HL-60/S4 treated with retinoic acid at 250 ng/mL for 4 days and 3 days (cell line): ENCODE data around the gene RTCA.
"Not testable (repeated sequence)": the region's sequence is repeated elsewhere in the genome, so short reads cannot be mapped to it uniquely, and the experiment has no call there.

Source experiments
- in situ Hi-C: fragments of 300-500 bp; cut with MboI; formaldehyde crosslinking; loops from 2 replicates; pipeline ENCODE4 v1.7.0; 2022; ENCODE audit warnings: low sequenced_read_pairs

Gene RTCA

DNA sequence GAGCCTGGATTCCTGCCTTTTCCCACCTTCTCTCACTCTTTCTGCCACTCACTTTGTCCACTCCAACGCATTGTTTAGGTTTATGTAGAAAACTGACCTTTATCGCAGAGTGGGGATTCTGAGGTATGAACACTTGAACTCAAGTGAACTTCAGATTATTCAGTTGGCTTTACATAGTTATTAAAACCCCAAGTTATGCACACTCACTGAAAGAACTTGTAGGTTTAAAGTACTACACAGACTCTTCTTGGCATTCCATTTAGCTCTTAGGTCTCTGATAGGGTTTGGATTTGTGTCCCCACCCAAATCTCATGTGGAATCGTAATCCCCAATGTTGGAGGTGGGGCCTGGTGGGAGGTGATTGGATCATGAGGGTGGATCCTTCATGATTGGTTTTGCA is 39.9 kb downstream of the RTCA start:
- in situ Hi-C loops, result no loop called here

DNA sequence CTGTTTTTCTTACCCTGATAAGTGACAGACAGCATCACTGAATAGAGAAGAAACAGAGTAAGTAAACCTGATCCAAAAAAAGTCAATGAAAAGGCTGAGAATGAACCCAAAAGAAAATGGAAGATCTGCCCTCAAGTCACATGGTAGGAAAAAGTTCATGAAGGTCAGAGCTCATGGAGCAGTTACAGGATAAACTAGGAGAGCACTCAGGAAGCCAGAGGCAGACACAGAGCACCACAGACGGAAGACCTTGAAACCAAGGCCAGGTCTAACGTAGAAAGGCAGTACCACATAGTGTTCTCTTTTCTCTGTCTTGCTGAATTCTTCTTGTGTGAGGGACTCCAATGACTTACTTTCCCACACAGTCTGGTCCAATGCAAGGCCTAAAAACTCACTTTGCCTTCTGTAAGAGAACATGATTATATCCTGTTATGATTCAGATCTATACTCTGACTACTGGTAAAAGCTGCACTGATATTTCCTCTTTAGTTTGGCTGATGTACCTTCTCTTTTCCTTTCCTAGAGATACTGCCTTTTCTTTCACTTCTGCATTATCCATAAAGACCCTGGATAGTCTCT is 40.8 kb downstream of the RTCA start:
- in situ Hi-C loops, result no loop called here

DNA sequence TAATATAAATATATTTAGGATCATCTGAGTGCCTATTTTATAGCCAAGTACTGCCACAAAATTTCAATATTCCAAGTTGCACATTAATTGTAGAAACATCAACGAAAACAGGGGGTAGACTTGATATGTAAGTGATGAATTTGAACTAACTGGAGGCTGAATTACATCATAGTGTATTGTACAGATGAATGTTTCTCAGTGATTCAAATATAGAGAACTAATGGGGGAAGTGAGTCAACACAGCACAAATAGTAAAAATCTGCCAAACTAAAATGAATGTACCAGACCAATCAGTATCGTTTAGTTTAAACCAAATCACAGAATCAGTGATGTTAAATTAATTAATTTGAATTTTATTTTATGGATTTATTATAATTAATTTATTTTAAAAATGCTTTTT is 42.8 kb downstream of the RTCA start:
- in situ Hi-C loops, result no loop called here

DNA sequence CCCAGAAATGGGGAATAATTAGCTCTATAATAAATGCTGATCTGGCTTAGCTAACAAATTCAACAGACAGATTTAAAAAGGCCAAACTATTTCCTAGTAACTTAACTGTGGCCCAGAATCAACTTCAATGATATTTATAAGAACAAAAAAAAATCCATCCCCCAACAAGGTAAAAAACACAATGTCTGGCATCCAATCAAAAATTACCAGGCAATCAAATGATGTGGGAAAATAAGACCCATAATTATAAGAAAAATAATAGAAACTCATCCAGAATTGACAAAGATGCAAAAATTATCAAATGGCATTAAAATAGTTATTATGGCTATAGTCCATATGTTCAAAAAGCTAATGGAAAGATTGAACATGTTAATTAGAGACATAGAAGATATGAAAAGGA is 43.8 kb downstream of the RTCA start:
- in situ Hi-C loops, result no loop called here

DNA sequence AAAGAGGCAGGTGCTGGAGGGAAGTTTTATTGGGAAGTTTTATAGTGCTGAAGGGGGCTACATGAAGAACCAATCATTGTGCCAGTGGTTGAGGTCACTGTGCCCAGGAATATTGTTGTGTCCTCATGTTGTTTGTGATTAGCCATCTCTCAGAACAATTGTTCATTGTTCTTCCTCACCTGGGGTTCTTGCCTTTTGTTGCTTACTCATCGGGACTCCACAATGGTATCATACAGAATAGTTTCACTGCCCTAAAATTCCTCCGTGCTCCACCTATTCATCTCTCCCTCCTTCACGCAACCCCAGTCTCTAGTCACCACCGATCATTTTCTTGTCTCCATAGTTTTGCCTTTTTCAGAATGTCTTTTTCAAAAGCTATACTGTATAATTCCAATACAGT is 47.4 kb downstream of the RTCA start:
- in situ Hi-C loops, result no loop called here

DNA sequence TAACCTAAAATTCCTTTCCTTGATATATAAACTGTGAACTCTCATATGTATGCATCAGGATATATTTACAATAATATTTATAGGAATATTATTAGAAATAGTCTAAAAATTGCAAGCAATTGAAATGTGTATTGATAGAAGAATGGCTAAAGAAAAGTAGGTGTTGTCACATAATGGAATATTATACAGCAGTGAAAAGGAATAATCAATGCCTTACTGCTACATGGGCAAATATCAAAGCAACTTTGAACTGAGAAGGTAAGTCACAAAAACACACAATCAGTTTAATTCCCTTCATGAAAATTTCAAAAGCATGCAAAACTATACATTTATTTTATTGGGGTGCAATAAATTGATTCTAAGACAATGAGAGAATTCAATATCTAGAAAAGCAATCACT is 50.6 kb downstream of the RTCA start:
- in situ Hi-C loops, result no loop called here

DNA sequence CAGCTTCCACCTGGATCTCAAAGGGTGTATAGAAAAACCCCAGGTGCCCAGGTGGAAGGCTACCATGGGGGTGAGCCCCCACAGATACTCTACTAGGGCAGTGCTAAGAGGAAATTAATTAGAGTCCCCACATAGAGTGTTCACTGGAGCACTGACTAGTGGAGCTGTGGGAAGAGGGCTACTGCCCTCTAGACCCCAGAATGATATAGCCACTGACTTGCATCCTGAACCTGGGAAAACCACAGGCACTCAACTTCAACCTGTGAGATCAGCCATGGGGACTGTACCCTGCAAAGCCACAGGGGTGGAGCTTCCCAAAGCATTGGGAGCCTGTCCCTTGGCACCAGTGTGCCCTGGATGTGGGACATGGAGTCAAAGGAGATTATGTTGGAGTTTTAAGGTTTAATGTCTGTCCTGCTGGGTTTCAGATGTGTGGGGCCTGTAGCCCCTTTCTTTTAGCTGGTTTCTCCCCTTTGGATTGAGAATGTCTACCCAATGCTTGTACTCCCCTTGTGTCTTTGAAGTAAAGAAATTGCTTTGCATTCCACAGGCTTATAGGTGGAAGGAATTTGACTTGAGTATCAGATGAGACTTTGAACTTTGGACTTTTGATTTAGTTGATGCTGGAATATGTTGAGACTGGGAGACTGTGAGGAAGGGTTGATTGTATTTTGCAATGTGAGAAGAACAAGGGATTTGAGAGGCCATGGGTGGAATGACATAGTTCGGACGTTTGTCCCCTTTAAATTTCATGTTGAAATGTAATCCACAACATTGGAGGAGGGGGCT is 54.5 kb downstream of the RTCA start:
- in situ Hi-C loops, result no loop called here

DNA sequence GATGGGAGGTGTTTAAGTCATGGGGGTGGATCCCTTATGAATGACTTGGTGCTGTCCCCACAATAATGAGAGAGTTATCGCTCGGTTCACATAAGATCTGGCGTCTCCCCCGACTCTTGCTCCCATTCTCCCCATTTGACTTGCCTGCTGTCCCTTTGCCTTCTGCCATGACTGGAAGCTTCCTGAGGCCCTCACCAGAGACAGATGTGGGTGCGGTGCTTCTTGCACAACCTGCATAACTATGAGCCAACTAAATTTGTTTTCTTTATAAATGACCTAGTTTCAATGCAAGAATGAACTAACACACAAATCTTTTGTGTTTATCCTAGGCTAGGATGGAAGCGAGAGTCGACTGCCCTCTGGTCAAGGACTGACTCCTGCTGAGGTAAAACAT is 55.1 kb downstream of the RTCA start:
- in situ Hi-C loops, result no loop called here

DNA sequence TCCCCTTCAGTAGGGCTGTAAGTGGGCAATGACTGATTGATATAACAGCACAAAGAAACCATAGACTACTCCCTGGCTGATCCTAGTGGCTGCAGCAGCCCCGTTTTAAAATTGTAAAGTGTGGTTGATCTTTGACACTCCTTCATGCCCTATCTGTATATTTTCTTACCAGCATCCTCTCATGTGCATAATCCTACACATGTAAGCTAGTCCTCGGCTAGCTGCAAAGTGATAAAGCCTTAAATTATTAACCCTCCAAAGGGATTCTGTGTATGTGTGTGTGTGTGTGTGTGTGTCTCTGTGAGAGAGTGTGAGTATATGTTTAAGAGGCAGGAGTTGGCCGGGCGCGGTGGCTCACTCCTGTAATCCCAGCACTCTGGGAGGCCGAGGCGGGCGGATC is 55.5 kb downstream of the RTCA start:
- in situ Hi-C loops, result no loop called here

DNA sequence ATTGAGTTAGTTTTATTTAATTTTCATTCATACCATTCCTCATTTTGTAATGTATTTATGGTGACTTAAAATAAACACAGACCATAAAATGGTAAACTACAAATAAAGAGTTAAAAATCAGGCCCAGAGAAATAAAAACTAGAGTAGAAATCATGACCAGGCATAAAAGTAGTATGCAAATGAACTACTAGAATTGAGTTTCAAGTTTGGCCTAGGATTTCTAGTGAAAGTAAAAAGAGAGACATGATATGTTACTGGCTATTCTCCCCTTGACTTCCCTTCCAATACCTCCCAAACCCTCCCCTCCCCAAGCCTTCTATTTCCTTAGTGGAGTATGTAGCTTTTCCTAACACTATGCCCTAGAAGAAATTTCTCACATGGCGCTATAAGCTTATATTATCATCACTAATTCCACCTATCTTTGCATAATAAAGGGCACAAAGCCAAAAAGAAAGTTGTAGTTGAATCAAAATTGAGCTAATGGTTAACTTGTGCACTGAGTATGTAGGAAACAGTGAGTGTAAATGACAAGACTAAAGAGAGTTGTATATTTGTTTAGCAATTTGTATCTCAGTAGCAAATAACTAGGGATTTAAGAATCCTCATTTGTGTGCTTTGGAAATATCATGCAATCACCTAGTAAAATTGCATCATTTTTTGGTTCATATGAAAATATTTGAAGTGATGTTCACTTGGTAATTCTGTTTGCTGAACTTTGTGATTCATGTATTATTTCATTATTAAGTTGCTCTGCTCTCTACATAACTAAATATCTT is 56.6 kb downstream of the RTCA start:
- in situ Hi-C loops, result no loop called here

DNA sequence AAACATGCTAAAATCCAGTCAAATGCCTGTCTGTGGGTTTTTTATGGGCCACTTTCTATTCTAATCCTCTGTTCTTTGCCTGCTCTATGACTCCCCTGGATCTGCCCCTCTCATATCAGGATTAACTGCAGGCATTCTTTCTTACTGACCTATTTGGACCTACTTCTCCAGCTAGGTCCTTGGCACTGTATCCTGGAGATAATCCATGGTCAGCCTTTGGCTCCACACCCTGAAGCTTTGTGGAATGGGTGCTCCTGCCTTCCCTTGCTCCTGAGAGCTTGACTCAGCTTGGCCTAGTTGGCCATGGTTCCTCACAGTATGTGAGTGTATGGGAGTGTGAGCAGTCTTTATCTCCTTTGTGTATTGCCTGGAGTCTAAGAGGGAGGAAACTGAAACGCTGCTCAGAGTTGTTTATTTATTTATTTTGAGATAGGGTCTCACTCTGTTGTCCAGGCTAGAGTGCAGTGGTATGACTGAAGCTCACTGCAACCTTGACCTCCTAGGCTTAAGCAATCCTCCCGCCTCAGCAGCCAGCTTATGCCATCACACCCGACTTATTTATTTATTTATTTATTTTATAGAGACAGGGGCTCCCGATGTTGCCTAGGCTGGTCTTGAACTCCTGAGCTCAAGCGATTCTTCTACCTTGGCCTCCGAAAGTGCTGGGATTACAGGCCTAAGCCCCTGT is 57.5 kb downstream of the RTCA start:
- in situ Hi-C loops, result no loop called here

DNA sequence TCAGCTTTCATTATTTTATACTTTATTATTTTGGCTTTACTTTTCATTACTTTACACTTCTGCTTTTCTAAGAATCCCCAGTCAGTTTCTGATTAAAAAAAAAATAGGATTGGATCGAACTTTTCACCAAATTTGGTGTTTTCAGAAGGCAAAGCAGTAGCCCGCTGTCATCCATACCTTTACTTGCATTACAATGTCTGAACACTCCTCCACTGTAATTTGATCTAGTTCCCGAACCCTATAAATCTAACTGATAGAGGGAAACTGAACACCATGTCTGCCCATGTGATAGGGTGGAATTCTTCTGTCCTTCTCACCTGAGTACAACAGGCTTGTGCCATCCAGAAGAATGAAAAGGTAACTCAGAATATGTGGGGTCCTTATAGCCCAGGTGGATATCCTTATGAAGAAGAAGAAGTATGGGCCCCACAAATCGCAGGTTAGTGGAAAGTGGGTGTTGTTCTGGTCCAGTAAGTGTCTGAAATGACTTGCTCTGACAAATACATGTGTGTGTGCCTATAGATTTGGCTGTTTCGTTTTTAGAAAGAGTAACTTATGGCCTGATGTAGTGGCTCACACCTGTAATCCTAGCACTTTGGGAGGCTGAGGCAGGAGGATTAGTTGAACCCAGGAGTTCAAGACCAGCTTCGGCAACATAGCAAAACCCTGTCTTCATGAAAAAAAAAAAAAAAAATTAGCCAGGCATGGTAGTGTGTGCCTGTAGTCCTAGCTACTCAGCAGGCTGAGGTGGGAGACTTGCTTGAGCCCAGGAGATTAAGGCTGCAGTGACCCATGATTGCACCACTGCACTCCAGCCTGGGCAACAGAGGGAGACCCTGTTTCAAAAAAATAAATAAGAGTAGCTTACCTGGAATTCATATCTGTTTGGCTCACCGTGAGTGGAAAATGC is 59.7 kb downstream of the RTCA start:
- in situ Hi-C loops, result no loop called here

DNA sequence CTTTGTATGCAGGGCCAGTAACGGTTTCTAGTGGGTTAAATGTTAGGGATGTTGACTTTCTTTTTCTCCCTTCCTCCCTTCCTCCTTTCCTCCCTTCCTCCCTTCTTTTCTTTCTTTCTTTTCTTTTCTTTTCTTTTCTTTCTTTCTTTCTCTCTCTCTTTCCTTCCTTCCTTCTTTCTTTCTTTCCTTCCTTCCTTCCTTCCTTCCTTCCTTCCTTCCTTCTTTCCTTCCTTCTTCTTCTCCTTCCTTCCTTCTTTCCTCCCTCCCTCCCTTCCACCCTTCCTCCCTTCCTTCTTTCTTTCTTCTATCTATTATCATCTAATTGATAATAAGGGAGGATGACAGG is 60.3 kb downstream of the RTCA start:
- in situ Hi-C loops, result not testable (repeated sequence)

DNA sequence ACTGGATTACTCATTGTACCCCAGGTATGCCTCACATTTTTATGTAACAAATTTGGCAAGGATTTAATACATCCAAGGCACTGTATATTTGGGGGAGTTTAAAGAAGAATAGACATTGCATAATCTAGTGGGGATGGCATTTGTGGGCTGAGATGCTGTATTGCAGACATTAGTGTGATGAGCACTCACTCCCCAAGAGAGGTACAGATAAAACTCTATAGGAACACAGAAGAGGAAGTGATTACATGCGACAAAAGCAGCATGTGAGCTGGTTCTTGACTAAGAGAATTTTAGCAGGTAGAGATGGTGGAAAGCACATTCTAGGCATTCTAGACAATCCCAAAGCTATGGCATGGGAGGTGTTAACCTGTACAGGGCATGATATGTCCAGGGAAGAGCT is 62.1 kb downstream of the RTCA start:
- in situ Hi-C loops, result no loop called here

DNA sequence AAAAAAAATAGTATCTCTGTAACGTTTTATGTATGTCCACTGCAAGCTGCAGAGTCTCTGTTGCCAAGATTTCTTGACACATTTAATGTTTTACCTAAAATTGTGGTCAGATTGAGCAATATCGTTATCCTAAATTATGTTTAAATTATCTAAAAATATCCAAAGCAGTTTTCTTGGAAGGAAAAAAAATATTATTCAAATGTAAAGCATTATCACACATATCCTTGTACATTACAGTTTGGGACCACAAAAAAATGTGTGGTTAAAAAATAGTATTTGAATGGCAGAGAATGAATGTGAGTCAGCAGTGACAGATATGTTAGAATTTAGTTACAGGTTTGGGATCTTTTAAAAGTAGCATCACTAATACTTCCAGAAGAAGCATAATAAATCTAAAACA is 65.1 kb downstream of the RTCA start:
- in situ Hi-C loops, result not testable (repeated sequence)

DNA sequence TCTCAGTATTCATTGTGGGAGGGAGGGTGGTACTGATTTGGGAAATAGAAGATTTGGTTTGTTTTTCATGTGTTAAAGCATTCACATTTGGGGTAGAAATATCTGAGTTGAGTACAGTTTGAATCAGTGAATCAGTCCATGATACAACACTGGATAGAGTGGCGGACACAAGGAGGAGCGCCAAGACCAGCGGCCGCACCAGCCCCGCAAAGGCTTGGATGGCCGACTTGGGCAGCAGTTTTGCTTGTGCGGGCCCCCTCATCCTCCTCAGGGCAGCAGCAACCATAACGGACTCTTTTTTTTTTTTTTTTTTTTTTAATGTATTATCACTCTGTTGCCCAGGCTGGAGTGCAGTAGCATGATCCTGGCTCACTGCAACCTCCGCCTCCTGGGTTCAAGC is 66.3 kb downstream of the RTCA start:
- in situ Hi-C loops, result no loop called here

DNA sequence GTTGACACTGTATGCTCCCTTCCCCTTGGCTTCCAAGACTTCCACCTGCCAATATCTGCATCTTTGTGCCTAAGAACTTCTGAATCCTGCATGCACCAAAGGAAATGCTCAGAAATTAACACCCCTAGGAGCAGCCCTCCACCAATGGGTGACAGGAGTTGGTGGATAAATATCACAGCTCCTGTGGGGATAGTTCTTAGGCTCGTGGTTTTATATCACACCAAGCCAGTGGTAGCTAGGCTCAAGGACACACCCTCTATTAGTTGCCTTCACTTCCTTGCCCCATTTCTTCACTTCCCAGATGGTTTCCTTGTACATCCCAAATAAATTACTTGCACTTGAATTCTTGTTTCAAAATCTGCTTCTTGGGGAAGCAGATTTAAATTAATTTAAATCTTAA is 69.4 kb downstream of the RTCA start:
- in situ Hi-C loops, result no loop called here

DNA sequence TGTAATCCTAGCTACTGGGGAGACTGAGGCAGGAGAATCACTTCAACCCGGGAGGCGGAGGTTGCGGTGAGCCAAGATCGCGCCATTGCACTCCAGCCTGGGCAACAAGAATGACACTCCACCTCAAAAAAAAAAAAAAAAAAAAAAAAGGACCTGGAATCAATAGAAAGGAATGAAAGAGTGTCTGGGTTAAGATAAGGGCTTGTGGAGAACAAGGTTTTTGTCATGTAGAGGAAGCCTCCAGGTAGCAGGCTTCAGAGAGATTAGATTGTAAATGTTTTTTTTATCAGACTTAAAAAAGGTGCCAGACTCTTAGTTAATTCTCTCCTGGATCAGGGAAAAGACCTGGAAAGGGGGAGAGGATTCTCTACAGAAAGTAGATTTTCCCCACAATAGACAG is 71.9 kb downstream of the RTCA start:
- in situ Hi-C loops, result not testable (repeated sequence)

DNA sequence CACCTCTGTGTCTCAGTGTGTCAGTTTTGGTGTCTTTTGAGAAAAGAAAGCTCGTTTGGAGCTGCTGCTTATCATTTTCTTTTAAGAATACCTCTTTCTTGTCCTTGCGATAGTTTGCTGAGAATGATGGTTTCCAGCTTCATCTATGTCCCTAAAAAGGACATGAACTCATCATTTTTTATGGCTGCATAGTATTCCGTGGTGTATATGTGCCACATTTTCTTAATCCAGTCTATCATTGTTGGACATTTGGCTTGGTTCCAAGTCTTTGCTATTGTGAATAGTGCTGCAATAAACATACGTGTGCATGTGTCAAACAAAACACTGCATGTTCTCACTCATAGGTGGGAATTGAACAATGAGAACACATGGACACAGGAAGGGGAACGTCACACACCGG is 73.7 kb downstream of the RTCA start:
- in situ Hi-C loops, result not testable (repeated sequence)

DNA sequence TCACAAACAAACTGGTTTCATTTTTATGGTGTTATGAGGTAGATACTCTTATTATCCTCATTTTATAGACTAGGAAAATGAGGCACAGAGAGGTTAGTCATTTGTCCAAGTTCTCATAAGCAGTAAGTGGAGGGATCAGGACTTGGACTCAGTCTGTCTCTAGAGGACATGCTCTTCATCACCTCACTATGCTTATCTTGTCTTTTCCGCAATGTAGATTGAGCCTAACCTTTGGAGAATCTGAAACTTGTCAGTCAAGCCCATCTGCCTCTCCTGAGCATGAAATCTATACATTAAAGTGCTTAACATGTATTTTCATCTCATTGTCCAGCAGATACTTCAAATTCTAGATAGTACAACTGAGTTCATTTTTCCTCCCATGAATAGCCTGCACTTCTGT is 74.5 kb downstream of the RTCA start:
- in situ Hi-C loops, result no loop called here

DNA sequence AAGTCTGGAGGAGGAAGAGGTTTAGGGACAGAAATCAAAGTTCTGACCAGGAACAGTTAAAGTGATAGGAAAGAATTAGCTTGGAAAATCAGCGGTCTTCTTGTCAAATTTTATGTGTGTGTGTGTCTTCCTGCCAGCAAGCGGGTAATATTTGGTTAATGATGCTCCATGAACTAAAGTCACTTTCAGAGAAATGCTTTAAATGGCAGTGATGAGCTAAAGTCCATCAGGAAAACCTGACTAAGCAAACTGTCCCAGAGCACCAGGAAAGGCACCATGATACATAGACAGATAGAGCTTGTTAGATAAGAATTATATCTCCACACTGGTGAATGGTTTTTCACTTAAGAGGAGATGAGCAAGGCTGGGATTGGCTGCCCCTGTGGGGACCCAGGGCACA is 76.3 kb downstream of the RTCA start:
- in situ Hi-C loops, result no loop called here
